ENCODE measurements around the gene CDC42BPB. TPM values are rescaled to one million over a fixed set of nuclear protein-coding genes. Genes with fewer than 3 reads are reported as not detected.

The CDC42BPB gene
- total RNA-seq, 4 donors from 2014 or later: 85.8 to 170 (median 102) TPM

DNA sequence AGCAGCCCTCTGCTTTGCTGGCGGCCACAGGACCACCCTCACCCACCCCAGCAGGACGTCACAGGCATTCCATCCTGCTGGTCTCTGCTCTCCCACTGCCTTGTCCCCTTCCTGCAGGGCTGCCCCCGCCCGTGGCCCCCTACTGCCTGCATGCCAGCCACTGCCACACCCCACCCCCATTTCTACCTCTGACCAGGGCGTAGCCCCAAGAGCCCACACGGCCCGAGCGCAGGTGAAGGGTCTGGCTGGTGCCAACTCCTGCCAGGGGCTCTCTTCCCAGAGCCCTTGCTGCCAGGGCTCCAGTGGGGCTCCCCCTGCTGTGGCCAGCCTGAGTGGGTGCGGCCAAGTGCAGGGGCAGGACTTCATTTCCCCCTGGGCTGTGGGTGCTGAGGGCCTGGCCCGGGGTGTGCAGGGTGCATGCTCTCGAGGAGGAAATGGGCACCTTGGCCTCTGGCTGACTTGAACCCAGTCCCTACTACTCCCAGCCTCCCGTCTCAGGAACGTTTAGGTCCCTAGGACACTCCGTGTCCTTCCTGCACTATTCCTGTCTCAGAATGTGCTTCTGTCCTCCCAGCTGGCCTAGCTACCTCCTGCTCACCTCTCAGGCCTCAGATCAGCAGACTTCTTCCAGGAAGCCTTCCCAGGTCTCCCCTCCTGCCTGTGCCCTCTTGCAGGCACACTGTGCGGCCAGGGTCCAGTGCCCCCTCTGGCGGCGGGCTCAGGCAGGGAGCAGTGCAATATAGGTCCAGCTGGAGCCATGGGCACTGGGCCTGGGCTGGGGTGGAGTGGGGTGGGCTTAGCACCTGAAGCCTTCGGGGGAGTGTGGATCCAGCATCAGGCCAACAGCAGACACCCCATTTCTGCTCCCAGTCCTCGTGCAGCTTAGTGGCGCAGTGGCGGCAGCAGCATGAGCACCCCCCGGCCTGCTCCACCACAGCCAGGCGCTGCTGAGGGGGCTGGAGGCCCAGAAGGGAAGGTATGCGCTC is 28.1 kb upstream of the CDC42BPB start:
- no peak for TF ChIP-seq CTCF (IDR thresholded peaks at IDR 0.05; ENCODE audit: low read depth)

DNA sequence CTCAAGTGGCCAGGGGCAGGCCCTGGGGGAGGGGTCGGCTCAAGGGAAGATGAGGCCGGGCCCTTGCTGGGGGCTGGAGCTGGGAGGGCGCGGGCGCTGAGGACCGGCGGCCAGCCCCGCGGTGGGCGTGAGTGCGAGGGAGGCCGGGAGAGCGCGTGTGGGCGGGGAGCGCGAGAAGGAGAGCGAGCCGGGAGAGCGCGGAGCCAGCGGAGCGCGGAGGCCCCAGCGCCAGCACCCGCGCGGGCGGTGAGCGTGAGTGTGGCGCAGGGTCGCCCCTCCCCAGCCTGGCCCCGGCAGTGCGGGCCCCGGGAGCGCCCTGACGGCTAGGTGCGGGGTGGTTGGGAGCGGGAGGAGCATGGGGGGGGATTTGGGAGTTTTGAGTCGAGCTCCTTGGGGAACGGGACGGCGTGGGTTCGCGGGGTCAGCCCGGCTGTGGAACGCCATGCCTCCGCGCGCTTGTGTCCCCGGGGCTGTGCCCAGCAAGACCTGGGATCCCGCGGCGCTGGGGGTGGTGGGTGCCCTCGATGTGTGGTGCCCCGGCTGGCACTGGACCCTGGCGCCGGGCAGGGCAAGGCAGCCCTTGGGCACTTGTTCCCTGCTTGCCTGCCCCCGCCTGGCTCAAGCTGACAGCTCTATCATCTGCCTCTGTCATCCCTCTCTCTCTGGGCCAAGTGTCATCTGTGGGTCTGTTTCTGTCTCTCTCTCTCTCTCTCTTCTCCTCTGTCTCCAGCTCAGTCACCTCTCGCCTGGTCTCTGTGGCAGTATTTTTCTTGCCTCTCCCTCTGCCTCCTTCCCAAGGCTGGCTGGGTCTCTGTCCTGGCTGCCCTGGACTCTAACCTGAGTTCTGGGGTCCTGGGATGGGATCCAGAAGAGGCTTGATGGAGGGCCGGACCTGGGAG is 26.9 kb upstream of the CDC42BPB start, which contains the start of gene LBHD2:
TSS of gene LBHD2 (plus strand) at position 190 of the 899 bp plus-strand sequence. CDS start 1,803 bp downstream, outside the sequence.
- no peak for TF ChIP-seq CTCF (IDR thresholded peaks at IDR 0.05; ENCODE audit: low read depth)

GRCh38 chr14:103081951-103082350 is 24.6 kb upstream of the CDC42BPB start:
- no peak for TF ChIP-seq CTCF (IDR thresholded peaks at IDR 0.05; ENCODE audit: low read depth)

- TF ChIP-seq CTCF (IDR thresholded peaks at IDR 0.05; ENCODE audit: low read depth): no peak
Measured at GRCh38 chr14:103078860-103079587, 21.7 kb upstream of the CDC42BPB start.

- no peak for TF ChIP-seq CTCF (IDR thresholded peaks at IDR 0.05; ENCODE audit: low read depth)
Measured at GRCh38 chr14:103078420-103078749, 21.0 kb upstream of the CDC42BPB start.

DNA sequence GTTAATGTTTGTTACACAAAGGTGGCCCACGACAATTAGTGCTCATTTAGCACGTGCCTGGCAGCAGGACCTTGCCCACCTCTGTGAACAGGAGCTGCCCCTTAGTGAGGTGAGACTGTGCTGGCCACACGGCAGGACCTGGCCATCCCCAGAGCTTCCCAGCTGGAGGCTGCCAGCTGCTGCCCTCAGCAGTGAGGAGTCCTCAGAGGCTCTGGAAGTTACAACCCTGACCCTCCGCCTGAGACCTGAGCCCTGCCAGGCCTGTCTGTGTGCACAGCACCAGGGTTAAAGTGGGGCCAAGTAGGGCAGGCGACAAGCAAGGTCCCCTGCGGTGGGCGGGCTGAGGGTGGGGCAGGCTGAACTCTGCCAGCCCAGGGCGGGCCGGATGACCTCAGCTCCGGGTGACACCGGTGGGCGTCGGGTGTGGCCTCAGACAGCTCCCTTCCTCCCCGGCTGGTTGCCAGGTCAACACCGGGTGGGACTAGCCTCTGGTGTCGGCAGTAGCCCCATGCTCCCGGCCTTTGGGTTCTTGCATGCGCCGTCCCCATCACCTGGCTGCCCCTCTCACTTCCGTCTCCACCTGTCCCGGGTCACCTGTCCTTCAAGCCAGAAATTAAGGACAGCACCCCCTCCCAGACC is 17.5 kb upstream of the CDC42BPB start:
- TF ChIP-seq CTCF (IDR thresholded peaks at IDR 0.05; ENCODE audit: low read depth): no peak
